Prostate gland (tissue), 2 donors: ENCODE results near the gene IWS1.

Source experiments
- POLR2A ChIP-seq: fragments of 450-650 bp; IDR thresholded peaks from one replicate; pipeline ENCODE4 v1.6.1; 2016; ENCODE audit warnings: antibody characterized with exemption, mild to moderate bottlenecking
- POLR2AphosphoS5 ChIP-seq: sonication (generic); formaldehyde crosslinking; IDR thresholded peaks from one replicate; pipeline ENCODE4 v1.6.1; 2017; ENCODE audit warnings: antibody characterized with exemption
- TF ChIP-seq, protein P1 (sequence below), 4 experiments: fragments of 200-600 bp in 2 of 4; fragments of 450-650 bp in 2 of 4; sonication (generic) in 2 of 4; IDR thresholded peaks; 1 replicate in 3 of 4; 2 replicates in 1 of 4; pipeline ENCODE4 v1.5.1; 2016 to 2019; ENCODE audit warnings: antibody characterized with exemption in 4 of 4, mild to moderate bottlenecking in 2 of 4, moderate library complexity in 2 of 4

DNA sequence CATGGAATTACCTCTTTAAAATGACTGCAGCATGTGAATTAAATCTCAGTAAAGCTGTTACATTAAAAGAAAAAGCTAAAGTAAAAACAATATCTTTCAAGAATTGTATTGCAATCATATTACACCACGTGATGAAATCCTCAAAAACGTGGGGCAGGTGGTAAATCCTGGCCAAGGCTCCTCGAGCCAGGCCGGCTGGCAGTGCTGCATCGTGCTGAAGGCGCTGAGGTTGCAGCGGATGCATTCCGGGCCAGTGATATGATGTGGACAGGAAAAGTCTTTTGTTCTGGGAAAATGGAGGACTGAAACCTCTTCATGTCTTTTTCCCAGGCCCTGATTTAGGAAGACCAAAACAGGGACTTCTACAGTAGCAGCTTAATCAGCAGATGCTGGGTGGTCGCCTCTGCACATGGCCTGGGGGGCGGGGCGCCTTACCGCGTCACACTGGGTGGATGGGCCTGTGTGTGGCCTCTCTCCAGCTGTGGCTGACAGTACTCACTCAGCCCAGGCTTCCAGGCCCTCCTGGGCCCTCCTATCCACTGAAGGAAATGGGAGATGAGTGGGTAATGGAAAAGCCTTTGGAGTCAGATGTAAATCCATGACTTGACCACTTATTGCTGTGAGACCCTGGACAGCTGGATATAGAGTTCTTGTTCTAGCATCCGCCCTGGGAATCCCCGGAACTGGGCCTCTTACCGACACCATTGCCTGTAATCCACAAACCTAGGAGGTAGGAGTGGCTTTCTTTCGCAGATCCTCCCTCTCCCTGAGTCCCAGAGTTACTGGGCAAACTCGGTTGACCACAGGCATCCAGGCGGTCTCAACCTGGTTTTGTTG is 62.9 kb downstream of the IWS1 start:
- TF ChIP-seq, protein P1, sequence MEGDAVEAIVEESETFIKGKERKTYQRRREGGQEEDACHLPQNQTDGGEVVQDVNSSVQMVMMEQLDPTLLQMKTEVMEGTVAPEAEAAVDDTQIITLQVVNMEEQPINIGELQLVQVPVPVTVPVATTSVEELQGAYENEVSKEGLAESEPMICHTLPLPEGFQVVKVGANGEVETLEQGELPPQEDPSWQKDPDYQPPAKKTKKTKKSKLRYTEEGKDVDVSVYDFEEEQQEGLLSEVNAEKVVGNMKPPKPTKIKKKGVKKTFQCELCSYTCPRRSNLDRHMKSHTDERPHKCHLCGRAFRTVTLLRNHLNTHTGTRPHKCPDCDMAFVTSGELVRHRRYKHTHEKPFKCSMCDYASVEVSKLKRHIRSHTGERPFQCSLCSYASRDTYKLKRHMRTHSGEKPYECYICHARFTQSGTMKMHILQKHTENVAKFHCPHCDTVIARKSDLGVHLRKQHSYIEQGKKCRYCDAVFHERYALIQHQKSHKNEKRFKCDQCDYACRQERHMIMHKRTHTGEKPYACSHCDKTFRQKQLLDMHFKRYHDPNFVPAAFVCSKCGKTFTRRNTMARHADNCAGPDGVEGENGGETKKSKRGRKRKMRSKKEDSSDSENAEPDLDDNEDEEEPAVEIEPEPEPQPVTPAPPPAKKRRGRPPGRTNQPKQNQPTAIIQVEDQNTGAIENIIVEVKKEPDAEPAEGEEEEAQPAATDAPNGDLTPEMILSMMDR (IDR thresholded peaks at IDR 0.05), result no peak
- TF ChIP-seq POLR2A (no peak), POLR2AphosphoS5 (no peak)
